ENCODE measurements around the gene CCBE1.
A peak's percentile ranks its signal among the peaks of the same experiment; 100 is the strongest.

CCBE1 gene

GRCh38 chr18:59728816-59729215 is 31.6 kb upstream of the CCBE1 start:
- no peak for DNase-seq
- H3K27me3 ChIP-seq (ENCODE audit: insufficient read depth, low read length), result no peaks in the 10 kb centered on the region
- no peak overlapping the region for H2BK5ac ChIP-seq (ENCODE audit: low read depth, low read length, poor library complexity)
- H3K4ac ChIP-seq (ENCODE audit: low read depth, low read length), result no peak overlapping the region
- H3K4me3 ChIP-seq (ENCODE audit: low read depth, low read length), result no peak overlapping the region
- H3K23ac ChIP-seq (ENCODE audit: low read length), result no peak overlapping the region
- H4K91ac ChIP-seq (ENCODE audit: low read depth, low read length), result no peak overlapping the region
- no peaks in the 10 kb centered on the region for H3K79me1 ChIP-seq (ENCODE audit: low read length)
- no peak overlapping the region for H4K12ac ChIP-seq (ENCODE audit: low read depth, low read length)
- no CpG with 5 or more reads among the region's 5 CpGs for WGBS (ENCODE audit: extremely low coverage, insufficient coverage, insufficient read length)
- no peak overlapping the region for H2BK12ac ChIP-seq (ENCODE audit: low read length)
- peaks cover 3 to 9% of the 10 kb centered on the region in 2 experiments for H3K4me1 ChIP-seq (ENCODE audit: control insufficient read depth in 1 of 2, insufficient read depth in 2 of 2, low read length in 2 of 2)
- no peaks in the 10 kb centered on the region for H3K36me3 ChIP-seq (ENCODE audit: control insufficient read depth in 1 of 2, insufficient read depth in 2 of 2, low read length in 2 of 2)
- no peak overlapping the region for H4K8ac ChIP-seq (ENCODE audit: low read depth, low read length)
- no peak overlapping the region for H3K4me2 ChIP-seq (ENCODE audit: low read length)
- H2BK120ac ChIP-seq (ENCODE audit: insufficient read depth, low read length, poor library complexity), result no peak overlapping the region
- H3K79me2 ChIP-seq (ENCODE audit: control insufficient read depth, insufficient read depth, low read length, poor library complexity), result no peaks in the 10 kb centered on the region
- H2AFZ ChIP-seq (ENCODE audit: insufficient read depth, low read length, poor library complexity), result no peak overlapping the region
- no peak overlapping the region for H3K27ac ChIP-seq (ENCODE audit: low read depth, low read length)
- no peak overlapping the region for H3K14ac ChIP-seq (ENCODE audit: low read length)
- no peaks in the 10 kb centered on the region for H3K9me3 ChIP-seq (ENCODE audit: insufficient read depth, low read depth, low read length)
- no peak overlapping the region for H3K9ac ChIP-seq (ENCODE audit: low read length)
- no peak overlapping the region for H2AK5ac ChIP-seq (ENCODE audit: low read length)
- H3K18ac ChIP-seq (ENCODE audit: low read length), result no peak overlapping the region

GRCh38 chr18:59725142-59725541 is 27.9 kb upstream of the CCBE1 start:
- Histone ChIP-seq H3K4ac (ENCODE audit: low read depth, low read length) (no peak overlapping the region), H3K27ac (ENCODE audit: low read depth, low read length) (no peak overlapping the region), H3K4me1 (ENCODE audit: control insufficient read depth in 1 of 2, insufficient read depth in 2 of 2, low read length in 2 of 2) (peaks cover 0 to 3% of the 10 kb centered on the region in 2 experiments), H3K14ac (ENCODE audit: low read length) (no peak overlapping the region), H3K23ac (ENCODE audit: low read length) (no peak overlapping the region), H2BK12ac (ENCODE audit: low read length) (no peak overlapping the region), H3K18ac (ENCODE audit: low read length) (no peak overlapping the region), H3K4me3 (ENCODE audit: low read depth, low read length) (no peak overlapping the region), H4K12ac (ENCODE audit: low read depth, low read length) (no peak overlapping the region), H3K79me1 (ENCODE audit: low read length) (no peaks in the 10 kb centered on the region), H3K79me2 (ENCODE audit: control insufficient read depth, insufficient read depth, low read length, poor library complexity) (no peaks in the 10 kb centered on the region), H2BK5ac (ENCODE audit: low read depth, low read length, poor library complexity) (no peak overlapping the region), H2AK5ac (ENCODE audit: low read length) (no peak overlapping the region), H2AFZ (ENCODE audit: insufficient read depth, low read length, poor library complexity) (no peak overlapping the region), H3K9me3 (ENCODE audit: insufficient read depth, low read depth, low read length) (no peaks in the 10 kb centered on the region), H3K36me3 (ENCODE audit: control insufficient read depth in 1 of 2, insufficient read depth in 2 of 2, low read length in 2 of 2) (no peaks in the 10 kb centered on the region), H4K8ac (ENCODE audit: low read depth, low read length) (no peak overlapping the region), H4K91ac (ENCODE audit: low read depth, low read length) (no peak overlapping the region), H3K4me2 (ENCODE audit: low read length) (no peak overlapping the region), H2BK120ac (ENCODE audit: insufficient read depth, low read length, poor library complexity) (no peak overlapping the region), H3K27me3 (ENCODE audit: insufficient read depth, low read length) (no peaks in the 10 kb centered on the region), H3K9ac (ENCODE audit: low read length) (no peak overlapping the region)
- DNase-seq, result no peak

GRCh38 chr18:59724103-59724502 is 26.9 kb upstream of the CCBE1 start:
- DNase-seq, result peak in 1 of 2 donors; percentile 67
- no peak overlapping the region for H3K27ac ChIP-seq (ENCODE audit: low read depth, low read length)
- no peak overlapping the region for H3K18ac ChIP-seq (ENCODE audit: low read length)
- no peak overlapping the region for H3K4me2 ChIP-seq (ENCODE audit: low read length)
- H3K9me3 ChIP-seq (ENCODE audit: insufficient read depth, low read depth, low read length), result no peaks in the 10 kb centered on the region
- H3K4me1 ChIP-seq (ENCODE audit: control insufficient read depth in 1 of 2, insufficient read depth in 2 of 2, low read length in 2 of 2), result peaks cover under 1% of the 10 kb centered on the region in 2 experiments
- no peak overlapping the region for H3K14ac ChIP-seq (ENCODE audit: low read length)
- no peak overlapping the region for H3K4me3 ChIP-seq (ENCODE audit: low read depth, low read length)
- no peak overlapping the region for H4K12ac ChIP-seq (ENCODE audit: low read depth, low read length)
- H3K23ac ChIP-seq (ENCODE audit: low read length), result no peak overlapping the region
- no peak overlapping the region for H2AK5ac ChIP-seq (ENCODE audit: low read length)
- no peak overlapping the region for H2AFZ ChIP-seq (ENCODE audit: insufficient read depth, low read length, poor library complexity)
- H4K8ac ChIP-seq (ENCODE audit: low read depth, low read length), result no peak overlapping the region
- 100% methylated on average over 1 of the region's 2 CpGs for WGBS (ENCODE audit: extremely low coverage, insufficient coverage, insufficient read length)
- H2BK5ac ChIP-seq (ENCODE audit: low read depth, low read length, poor library complexity), result no peak overlapping the region
- no peaks in the 10 kb centered on the region for H3K27me3 ChIP-seq (ENCODE audit: insufficient read depth, low read length)
- H2BK12ac ChIP-seq (ENCODE audit: low read length), result no peak overlapping the region
- H2BK120ac ChIP-seq (ENCODE audit: insufficient read depth, low read length, poor library complexity), result no peak overlapping the region
- no peak overlapping the region for H3K4ac ChIP-seq (ENCODE audit: low read depth, low read length)
- H3K79me2 ChIP-seq (ENCODE audit: control insufficient read depth, insufficient read depth, low read length, poor library complexity), result no peaks in the 10 kb centered on the region
- H3K9ac ChIP-seq (ENCODE audit: low read length), result no peak overlapping the region
- H3K79me1 ChIP-seq (ENCODE audit: low read length), result no peaks in the 10 kb centered on the region
- H4K91ac ChIP-seq (ENCODE audit: low read depth, low read length), result no peak overlapping the region
- no peaks in the 10 kb centered on the region for H3K36me3 ChIP-seq (ENCODE audit: control insufficient read depth in 1 of 2, insufficient read depth in 2 of 2, low read length in 2 of 2)

- DNase-seq, result peak in 1 of 2 donors; percentile 15
- no peak overlapping the region for H2BK12ac ChIP-seq (ENCODE audit: low read length)
- H3K4me3 ChIP-seq (ENCODE audit: low read depth, low read length), result no peak overlapping the region
- no peak overlapping the region for H2BK5ac ChIP-seq (ENCODE audit: low read depth, low read length, poor library complexity)
- no peak overlapping the region for H4K8ac ChIP-seq (ENCODE audit: low read depth, low read length)
- WGBS (ENCODE audit: extremely low coverage, insufficient coverage, insufficient read length), result no CpG with 5 or more reads among the region's 2 CpGs
- H3K4me1 ChIP-seq (ENCODE audit: control insufficient read depth in 1 of 2, insufficient read depth in 2 of 2, low read length in 2 of 2), result peaks cover 7 to 10% of the 10 kb centered on the region in 2 experiments
- H3K79me1 ChIP-seq (ENCODE audit: low read length), result peaks cover 2% of the 10 kb centered on the region
- no peak overlapping the region for H3K18ac ChIP-seq (ENCODE audit: low read length)
- H3K27ac ChIP-seq (ENCODE audit: low read depth, low read length), result no peak overlapping the region
- no peak overlapping the region for H4K12ac ChIP-seq (ENCODE audit: low read depth, low read length)
- no peaks in the 10 kb centered on the region for H3K36me3 ChIP-seq (ENCODE audit: control insufficient read depth in 1 of 2, insufficient read depth in 2 of 2, low read length in 2 of 2)
- H3K23ac ChIP-seq (ENCODE audit: low read length), result no peak overlapping the region
- H2AK5ac ChIP-seq (ENCODE audit: low read length), result no peak overlapping the region
- H3K27me3 ChIP-seq (ENCODE audit: insufficient read depth, low read length), result no peaks in the 10 kb centered on the region
- H3K14ac ChIP-seq (ENCODE audit: low read length), result no peak overlapping the region
- H3K9ac ChIP-seq (ENCODE audit: low read length), result no peak overlapping the region
- no peak overlapping the region for H4K91ac ChIP-seq (ENCODE audit: low read depth, low read length)
- H3K79me2 ChIP-seq (ENCODE audit: control insufficient read depth, insufficient read depth, low read length, poor library complexity), result peaks cover 2% of the 10 kb centered on the region
- no peak overlapping the region for H2AFZ ChIP-seq (ENCODE audit: insufficient read depth, low read length, poor library complexity)
- no peak overlapping the region for H3K4me2 ChIP-seq (ENCODE audit: low read length)
- H3K9me3 ChIP-seq (ENCODE audit: insufficient read depth, low read depth, low read length), result no peaks in the 10 kb centered on the region
- no peak overlapping the region for H2BK120ac ChIP-seq (ENCODE audit: insufficient read depth, low read length, poor library complexity)
- H3K4ac ChIP-seq (ENCODE audit: low read depth, low read length), result no peak overlapping the region
These were observed 24.7 kb upstream of the CCBE1 start for GRCh38 chr18:59721931-59722330.
